Measurements from ENCODE around the gene CNP.
"Not testable (repeated sequence)": the region's sequence is repeated elsewhere in the genome, so short reads cannot be mapped to it uniquely, and the experiment has no call there.

CNP gene

DNA sequence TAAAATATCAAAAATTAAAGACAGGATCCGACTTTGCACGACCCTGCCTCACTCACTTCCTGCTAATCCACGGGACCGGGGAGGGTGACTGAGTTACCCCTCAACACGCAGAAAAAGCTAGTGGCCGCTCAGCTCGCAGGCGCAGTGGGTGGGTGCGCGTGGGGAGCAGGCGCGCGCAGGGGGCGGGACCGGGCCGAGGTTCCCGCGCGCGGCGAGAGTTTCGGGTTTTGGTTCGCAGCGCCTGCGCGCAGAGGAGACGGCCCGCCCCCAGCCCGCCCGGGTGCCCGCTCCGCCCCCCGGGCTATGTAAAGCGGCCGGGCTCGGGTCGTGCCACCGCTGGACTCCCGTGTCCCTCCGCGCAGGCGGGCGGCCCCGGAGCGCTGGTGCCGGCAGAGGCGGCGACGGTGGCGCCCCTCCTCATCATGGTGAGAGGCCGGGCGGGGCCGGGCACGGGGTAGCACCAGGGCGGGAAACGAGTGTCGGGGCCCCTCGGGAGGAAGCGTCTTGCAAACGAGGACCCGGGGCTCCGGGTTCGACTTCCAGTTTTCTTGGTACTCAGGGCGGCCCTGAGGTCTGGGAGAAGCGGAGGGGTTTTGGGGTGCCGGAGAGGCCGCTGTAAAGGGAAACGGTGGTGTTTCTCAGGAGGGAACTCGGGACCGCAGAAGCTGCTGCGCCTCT lies at the start of gene CNP:
Gene CNP, plus strand, starts transcription at position 333 of the 678 bp plus-strand sequence. Its CDS starts 90 bp downstream, at position 423.
- peak; percentile 98 for DNase-seq

GRCh38 chr17:41917192-41917591 lies 49.4 kb upstream of the CNP start:
- DNase-seq: peak; percentile 37

GRCh38 chr17:41917679-41918313 lies 48.8 kb upstream of the CNP start:
- DNase-seq: peak; percentile 95

DNA sequence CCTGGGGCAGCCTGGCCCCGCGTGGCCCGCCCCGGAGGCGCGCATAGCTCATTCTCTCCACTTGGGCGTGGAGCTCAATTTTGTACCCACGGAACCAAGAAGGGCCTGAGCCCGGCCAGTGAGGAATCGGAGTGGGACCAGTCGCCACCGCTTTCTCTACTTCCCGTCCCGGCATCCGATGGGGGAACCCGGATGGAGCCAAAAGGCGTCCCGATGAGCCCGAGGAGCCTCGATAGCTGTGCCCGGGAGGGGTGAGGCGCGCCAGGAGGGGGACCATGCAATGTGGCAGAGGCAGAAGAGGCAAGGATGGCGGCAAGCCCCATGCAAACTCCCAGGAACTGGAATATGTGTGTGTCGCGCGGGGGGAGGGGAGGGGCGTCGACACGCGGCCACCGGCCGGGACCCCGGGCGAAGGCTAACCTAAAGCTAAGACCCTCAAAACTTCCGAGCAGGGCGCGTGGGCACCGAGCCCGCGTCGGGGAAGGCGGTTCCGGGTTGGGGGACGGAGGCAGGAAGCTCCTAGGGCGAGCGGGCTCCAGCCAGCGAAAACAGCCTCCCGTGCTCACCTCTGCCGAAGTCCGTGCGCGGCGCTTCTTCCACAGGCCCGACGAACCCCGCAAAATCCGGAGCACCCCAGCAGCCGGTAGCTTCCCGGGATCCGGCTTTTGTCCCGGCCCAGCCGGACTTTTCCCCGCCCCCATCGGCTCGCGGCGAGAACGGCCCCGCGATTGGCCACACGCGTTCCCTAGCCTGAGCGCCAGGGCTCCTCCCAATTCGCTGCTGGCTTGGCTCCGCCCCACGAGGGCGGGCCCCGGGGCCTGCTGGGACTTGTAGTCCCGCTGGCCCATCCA lies 48.1 kb upstream of the CNP start, which contains the start of gene ACLY:
Gene ACLY, minus strand, starts transcription at position 638 of the 851 bp plus-strand sequence. CDS start 5,078 bp downstream, outside the sequence.
- DNase-seq: peak; percentile 99

DNA sequence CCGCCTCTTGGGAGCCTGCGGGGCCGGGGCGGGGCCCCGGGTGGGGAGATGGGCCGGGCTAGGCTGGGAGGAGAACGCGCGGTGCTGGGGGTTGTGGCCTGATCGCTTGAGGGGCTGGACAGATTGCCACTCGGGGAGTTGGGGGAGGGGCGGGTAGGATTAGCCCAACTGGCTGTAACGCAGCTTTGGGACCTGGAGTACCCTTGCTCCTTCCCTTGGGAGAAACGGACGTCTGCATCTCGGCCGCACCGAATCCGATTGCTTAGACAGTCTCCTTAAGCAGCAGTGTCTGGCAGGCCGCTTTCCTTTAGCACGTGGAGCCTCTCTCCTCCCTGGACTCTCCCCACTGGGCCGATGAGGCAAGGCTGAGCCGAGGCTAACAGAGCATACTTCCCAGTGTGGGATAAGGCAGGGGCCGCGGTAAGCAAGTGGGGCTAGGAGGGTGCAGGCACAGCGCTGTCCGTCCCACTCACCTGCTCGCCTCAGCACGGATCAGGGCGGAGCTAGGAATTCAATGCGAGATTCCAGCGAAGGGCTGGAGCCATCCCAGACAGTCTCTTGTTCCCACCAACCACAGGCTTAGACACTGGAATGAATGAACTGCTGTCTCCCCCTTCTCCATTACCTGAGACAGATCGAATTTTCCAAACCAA lies 47.3 kb upstream of the CNP start:
- DNase-seq: peak; percentile 85

GRCh38 chr17:41919840-41920579 lies 46.6 kb upstream of the CNP start:
- peak; percentile 26 for DNase-seq

DNA sequence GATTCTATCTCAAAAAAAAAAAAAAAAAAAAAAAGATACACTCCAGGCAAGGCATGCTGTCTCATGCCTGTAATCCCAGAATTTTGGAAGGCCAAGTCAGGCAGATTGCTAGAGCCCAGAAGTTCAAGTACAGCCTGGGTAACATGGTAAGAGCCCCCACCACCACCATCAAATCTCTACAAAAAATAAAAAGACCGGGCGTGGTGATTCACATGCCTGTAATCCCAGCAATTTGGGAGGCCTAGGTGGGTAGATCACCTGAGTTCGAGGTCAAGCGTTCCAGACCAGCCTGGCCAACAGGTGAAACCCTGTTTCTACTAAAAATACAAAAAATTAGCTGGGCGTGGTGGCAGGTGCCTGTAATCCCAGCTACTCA lies 46.0 kb upstream of the CNP start:
- no peak for DNase-seq

DNA sequence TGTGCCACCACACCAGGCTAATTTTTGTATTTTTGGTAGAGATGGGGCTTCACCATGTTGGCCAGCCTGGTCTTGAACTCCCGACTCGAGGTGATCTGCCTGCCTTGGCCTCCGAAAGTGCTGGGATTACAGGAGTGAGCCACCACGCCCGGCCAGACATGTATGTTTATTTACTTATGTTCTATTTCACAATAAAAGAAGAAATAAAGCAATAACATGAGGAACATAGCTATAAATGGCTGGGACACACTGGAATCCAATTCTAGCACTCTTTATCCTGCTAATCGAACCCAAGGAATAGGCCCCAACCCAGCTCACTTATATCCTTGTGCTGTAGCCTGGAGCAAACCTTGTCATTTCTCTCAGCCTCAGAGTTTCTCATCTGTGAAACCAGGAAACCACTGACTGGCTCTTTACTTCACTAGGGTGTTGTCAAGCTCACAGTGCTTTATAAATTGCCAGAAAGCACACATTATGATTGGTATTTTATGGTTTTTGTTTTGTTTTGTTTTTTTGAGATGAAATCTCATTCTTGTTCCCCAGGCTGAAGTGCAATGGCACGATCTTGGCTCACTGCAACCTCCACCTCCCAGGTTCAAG lies 40.5 kb upstream of the CNP start:
- DNase-seq: no peak

GRCh38 chr17:41928693-41929251 lies 37.8 kb upstream of the CNP start:
- DNase-seq: no peak

- peak; percentile 98 for DNase-seq
Observed at GRCh38 chr17:41930009-41930832, 36.4 kb upstream of the CNP start, which contains the start of gene ODAD4. ODAD4 (plus strand) TSS chr17:41930617; CDS start chr17:41930724, 107 bp downstream.

DNA sequence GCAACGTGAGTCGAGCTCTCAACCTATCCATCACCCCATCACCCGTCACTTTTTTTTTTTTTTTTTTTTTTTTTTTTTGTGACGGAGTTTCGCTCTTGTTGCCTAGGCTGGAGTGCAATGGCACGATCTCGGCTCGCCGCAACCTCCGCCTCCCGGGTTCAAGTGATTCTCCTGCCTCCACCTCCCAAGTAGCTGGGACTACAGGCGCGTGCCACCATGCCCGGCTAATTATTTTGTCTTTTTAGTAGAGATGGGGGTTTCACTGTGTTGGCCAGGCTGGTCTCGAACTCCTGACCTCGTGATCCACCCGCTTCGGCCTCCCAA lies 35.8 kb upstream of the CNP start:
- not testable (repeated sequence) for DNase-seq

- DNase-seq: not testable (repeated sequence)
Observed at GRCh38 chr17:41931715-41932114, 34.9 kb upstream of the CNP start.

DNA sequence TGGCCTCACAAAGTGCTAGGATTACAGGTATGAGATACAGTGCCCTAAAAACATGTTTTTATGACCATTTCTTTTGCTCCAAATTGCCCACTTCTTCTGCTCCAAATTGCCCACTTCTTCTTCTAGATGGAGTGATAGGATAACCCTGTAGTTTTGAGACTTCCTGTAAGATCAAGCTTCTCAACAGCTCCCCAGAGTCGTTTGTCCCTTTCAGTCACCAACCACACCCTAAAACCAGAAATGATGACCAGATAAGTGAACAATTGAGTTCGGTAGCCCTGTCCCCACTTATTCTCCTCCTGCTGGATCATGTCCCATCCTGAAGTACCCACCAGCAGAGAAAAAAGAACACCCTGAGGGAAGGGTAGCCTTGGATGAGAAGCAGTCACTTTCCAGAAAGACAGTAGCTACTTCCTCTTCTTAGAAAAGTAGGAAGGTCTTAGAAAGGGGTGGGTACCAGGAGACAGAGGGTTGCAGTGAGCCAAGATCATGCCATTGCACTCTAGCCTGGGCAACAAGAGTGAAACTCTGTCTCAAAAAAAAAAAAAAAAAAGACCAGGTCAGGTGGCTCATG lies 33.7 kb upstream of the CNP start:
- no peak for DNase-seq

GRCh38 chr17:41935641-41936040 lies 31.0 kb upstream of the CNP start:
- DNase-seq: no peak

DNA sequence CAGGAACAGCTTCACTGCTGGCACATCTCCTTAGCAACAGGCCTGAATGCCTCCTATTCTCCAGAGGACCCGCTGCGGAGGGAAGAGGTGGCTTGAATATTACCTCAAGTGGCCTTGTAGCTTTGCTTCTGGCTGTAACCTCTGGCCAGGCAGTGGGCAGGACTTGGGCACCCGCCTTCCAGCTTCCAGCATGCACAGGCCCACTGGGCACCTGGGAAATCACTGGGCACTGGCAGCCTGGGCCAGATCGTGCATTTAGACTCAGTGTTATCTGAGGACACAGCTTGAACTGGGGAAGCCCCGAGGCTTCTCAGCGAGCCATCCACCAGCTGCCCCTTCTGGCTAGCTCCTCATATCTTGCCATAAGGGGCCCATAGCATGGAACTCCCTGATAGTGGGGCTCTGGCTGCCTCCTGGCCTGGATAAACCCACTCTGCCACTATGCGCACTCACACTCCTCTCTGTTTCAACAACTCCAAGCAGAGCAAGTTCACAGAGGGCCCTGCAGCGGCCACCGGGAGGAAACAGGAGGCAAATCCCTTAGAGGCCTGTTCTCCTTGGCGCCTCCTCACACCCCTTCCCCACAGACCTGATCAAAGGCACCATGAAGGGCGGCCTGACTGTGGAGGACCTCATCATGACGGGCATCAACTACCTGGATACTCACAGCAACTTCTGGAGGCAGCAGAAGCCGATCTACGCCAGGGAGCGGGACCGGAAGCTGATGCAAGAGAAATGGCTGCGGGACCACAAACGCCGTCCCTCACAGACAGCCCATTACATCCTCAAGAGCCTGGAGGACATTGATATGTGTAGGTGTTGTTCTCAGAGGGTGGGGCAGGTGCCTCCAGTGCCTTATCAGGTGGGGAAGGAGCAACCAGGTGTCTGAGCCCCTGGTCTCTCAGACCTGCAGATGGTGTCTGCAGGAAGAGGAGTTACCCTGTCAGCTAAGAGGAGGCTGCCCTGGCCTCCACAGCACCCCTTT lies 28.3 kb upstream of the CNP start:
- DNase-seq: no peak

- DNase-seq: peak; percentile 64
Observed at GRCh38 chr17:41939044-41939692, 27.4 kb upstream of the CNP start.

DNA sequence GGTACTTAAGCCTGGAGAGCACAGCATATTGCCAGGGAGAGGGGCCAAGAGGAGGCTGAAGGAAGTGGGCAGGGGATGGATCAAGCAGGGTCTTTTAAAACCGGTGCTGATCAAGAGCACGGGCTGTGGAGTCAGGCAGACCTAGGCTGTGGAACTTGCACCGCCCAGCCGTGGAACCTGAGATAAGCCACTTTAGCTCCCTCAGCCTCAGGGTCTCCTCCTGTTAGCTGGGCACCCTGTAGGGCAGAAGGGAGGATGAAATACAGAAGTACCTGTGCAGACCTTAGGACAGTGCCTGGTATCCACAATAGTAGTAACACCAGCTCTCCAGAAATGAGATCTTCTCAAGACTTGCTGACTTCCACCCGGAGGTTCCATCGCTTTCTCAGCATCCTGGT lies 26.9 kb upstream of the CNP start:
- DNase-seq: no peak

DNA sequence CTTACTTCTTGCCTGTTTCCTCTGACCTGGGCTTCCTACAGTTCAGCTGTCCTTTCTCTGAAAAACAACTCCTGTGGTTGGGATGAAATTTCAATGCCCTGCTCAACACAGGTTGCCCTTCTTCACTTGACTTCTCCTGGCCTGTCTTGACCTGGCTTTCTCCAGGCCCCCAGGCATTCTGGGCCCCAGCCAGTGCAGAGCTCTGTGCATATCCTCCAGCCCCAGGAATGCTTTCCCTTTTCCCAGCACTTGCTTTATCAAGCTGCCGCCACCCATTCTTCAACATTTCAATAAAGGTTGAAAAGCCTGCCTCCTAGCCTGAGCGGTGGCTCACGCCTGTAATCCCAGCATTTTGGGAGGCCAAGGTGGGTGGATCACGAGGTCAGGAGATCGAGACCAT lies 25.4 kb upstream of the CNP start:
- DNase-seq: no peak
